Brain pericyte (primary cell): ENCODE results near the gene ZNF714.

Experiments
- DNase-seq: peaks from one replicate; pipeline ENCODE4 v3.0.0-alpha.2; 2012; ENCODE audit warnings: low read depth, low spot score

ZNF714 gene

GRCh38 chr19:21082011-21082975, at the start of gene ZNF714:
ZNF714 (plus strand) TSS chr19:21082203; CDS start chr19:21098269, 16,066 bp downstream.
- peak; percentile 78 for DNase-seq

DNA sequence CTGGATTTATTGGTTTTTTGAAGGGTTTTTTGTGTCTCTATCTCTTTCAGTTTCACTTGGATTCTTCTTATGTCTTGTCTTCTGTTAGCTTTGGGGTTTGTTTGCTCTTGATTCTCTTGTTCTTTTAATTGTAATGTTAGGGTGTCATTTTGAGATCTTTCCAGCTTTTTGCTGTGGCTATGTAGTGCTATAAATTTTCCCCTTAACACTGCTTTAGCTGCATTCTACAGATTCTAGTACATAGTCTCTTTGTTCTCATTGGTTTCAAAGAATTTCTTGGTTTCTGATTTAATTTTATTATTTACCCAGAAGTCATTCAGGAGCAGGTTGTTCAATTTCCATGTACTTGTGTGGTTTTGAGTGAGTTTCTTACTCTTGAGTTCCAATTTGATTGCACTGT, 37.0 kb upstream of the ZNF714 start:
- no peak for DNase-seq

DNA sequence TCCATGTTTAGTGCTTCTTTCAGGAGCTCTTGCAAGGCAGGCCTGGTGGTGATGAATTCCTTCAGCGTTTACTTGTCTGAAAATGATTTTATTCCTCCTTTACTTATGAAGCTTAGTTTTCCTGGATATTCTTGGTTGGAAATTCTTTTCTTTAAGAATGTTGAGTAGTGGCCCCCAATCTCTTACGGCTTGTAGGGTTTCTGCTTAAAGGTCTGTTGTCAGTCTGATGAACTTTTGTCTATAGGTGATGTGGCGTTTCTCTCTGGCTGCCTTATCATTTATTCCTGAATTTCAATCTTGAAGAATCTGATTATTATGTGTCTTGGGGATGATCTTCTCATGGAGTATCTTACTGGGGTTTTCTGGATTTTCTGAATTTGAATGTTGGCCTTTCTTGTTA, 35.5 kb upstream of the ZNF714 start:
- no peak for DNase-seq

- DNase-seq: no peak
Measured at GRCh38 chr19:21047716-21048115, 34.3 kb upstream of the ZNF714 start.

- DNase-seq: no peak
Measured at GRCh38 chr19:21052902-21053301, 29.1 kb upstream of the ZNF714 start.

GRCh38 chr19:21065336-21065735, 16.7 kb upstream of the ZNF714 start:
- no peak for DNase-seq

- no peak for DNase-seq
Measured at GRCh38 chr19:21084343-21084742, 2.3 kb downstream of the ZNF714 start.

GRCh38 chr19:21087871-21088270, 5.9 kb downstream of the ZNF714 start:
- no peak for DNase-seq

DNA sequence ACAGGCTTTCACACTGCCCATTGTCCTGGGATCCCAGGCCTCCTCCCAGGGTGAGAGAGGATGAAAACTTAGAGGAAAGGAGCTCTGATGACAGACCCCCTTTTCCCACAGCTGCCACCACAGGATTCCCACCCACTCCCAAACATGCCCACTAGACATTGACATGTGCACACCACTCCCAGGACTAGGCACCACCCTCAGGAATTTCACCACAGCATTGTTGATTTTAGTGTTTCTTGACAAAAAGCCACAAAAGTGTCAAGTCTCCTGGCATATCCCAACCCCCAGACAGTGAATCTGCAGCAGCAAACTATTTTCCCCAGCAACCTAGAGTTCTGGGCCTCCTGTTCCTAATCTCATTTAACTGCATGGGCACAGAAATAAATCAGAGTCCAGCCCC, 10.1 kb downstream of the ZNF714 start:
- no peak for DNase-seq

- DNase-seq: no peak
Measured at GRCh38 chr19:21094347-21095025, 12.5 kb downstream of the ZNF714 start.

DNA sequence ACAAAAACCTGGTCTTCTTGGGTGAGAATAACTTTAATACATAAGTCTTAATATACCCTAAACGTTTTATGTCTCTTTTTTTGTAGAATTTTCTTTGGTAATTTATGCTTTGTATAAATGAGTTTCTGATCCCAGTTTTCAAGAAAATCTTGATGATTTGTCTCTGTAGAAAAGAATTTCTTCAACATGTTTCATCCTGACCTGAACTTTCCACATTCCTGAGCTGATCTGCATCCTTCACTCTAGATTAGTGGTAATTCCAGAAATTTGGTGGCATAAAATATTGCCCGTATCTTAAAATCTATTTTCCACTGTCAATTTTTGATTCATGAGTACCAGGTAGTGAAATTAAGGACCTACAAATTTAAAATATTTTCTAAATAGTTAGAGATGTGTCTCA, 16.3 kb downstream of the ZNF714 start:
- no peak for DNase-seq

DNA sequence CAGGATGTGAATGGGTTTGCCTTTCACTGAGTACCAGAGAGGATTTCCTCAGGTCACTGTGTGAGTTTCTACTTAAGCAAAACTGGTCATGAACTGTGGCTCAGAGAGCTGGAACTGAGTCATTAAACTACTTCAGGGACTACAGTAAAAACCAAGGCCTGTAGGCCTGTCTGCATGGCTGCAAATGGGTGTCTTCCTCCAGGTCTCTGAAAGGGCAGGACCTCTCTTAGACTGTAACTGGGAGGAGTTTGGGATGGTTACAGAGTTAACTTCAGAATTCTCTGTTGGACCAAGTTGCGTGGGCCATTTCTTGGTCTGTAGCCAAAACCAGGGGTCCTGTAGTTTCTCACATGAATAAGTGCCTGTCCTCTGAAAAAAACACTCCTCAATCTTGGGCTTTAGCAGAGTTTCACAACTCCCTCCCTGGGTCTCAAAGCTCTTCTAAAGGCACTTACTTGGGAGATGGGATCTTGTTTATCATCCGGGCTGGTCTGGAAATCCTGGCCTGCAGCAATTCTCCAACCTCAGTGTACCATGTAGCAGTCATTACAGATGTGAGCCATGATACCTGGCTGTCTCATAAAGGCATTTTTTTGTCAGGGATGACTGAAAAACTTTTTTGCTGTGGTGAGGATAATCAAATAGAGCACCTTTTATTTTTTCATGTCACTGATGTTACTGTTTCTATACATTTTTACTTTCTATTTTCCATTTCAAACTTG, 19.7 kb downstream of the ZNF714 start:
- DNase-seq: no peak

GRCh38 chr19:21109116-21109515, 27.1 kb downstream of the ZNF714 start:
- DNase-seq: no peak

DNA sequence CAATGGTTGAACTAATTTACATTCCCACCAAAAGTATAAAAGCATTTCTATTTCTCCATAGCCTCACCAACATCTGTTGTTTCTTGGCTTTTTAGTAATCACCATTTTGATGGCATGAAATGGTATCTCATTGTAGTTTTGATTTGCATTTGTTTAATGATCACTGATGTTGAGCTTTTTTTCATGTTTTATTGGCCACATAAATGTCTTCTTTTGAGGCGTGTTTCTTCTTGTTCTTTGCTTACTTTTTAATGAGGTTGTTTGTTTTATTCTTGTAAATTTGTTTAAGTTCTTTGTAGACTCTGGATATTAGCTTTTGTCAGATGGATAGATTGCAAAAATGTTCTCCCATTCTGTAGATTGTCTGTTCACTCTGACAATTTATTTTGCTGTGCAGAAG, 28.2 kb downstream of the ZNF714 start:
- no peak for DNase-seq

DNA sequence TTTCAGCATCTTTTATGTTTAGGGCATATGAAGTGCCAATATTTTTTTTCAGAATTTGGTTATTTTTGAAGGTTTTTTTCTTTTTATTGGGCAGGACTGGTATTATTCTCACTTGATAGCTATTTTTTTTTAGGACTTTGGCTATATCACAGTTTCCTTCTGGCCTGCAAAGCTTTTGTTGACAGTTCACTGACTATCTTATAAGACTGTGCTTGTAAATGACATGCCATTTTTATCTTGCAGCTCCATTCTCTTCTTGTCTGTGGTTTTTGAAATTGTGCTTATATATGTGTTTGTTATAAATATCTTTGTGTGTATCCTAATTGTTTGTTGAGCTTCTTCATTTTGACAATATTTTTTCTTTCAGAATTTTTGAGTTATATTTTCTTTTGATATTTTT, 33.4 kb downstream of the ZNF714 start:
- DNase-seq: no peak

GRCh38 chr19:21117041-21117907, 35.3 kb downstream of the ZNF714 start:
- DNase-seq: no peak

GRCh38 chr19:21126078-21126477, 44.1 kb downstream of the ZNF714 start:
- DNase-seq: no peak

DNA sequence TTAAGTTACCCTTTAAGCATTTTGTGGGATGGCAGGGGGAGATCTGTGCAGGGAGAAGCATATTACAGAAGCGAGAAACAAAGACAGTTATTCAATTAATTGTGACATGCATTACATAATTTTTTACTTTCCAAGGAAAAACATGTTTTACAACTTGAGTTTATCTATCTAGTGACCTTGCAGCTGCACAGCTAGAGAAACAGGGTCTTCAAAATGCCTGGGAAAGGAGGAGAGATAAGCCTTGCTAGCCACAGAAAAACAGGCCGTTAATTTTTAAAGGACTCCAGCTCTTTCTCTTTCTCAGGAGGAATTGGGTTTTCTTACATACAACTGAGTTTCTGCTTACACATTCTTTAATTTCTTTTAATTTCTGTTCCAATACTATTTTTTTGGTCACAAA, 45.0 kb downstream of the ZNF714 start:
- DNase-seq: no peak

GRCh38 chr19:21127898-21128297, 45.9 kb downstream of the ZNF714 start:
- DNase-seq: no peak

DNA sequence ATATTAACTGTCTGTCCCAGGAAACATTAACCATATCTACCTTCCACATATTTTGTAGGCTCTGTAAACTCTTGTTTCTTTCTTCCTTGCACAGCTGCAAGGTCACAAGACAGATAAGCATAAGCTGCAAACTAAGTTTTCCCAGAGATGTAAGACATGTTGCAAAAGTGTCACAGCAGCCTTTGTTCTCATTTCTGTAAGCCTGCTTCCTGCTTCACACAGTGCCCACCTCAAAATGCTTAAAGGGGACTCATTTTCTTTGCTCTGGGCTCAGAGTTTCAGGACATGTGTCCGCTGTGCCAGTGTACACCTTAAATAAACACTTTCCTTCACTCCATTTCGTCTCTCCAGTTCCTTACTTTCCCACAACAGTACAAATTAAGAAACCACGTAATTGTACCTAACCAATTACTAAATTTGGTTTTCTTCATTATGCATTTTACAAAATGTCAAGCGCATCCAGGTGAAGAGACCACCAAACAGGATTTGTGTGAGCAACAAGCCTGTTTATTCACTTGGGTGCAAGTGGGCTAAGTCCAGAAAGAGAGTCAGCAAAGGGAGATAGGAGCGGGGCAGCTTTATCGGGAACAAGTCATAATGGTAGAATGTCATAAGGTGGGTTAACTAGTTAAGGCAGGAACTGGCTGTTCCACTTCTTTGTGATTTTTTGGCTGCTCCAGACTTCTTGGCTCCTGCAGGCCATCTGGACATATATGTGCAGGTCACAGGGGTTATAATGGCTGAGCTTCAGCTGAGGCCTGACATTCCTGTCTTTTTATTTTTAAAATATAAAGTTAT, 47.1 kb downstream of the ZNF714 start:
- DNase-seq: no peak
